Ammon's horn (tissue), 1 donor: Measurements from ENCODE around the gene LDAH.
"Not testable (repeated sequence)": the region's sequence is repeated elsewhere in the genome, so short reads cannot be mapped to it uniquely, and the experiment has no call there.

ENCODE experiments used
- DNase-seq: peaks from one replicate; pipeline ENCODE4 v3.0.0-alpha.2; 2016; ENCODE audit warnings: low spot score

Gene LDAH

GRCh38 chr2:20822535-20823490, at the start of gene LDAH:
Gene LDAH (minus strand): TSS chr2:20823101. CDS start chr2:20801463, 21,638 bp downstream.
- peak; percentile 83 for DNase-seq

GRCh38 chr2:20868377-20868776, 45.5 kb upstream of the LDAH start:
- no peak for DNase-seq

GRCh38 chr2:20862850-20863249, 39.9 kb upstream of the LDAH start:
- no peak for DNase-seq

GRCh38 chr2:20855456-20855855, 32.6 kb upstream of the LDAH start:
- DNase-seq, result no peak

- DNase-seq, result no peak
Observed at GRCh38 chr2:20852670-20853069, 29.8 kb upstream of the LDAH start.

GRCh38 chr2:20852139-20852538, 29.2 kb upstream of the LDAH start:
- DNase-seq, result no peak

- DNase-seq, result no peak
Observed at GRCh38 chr2:20844246-20844645, 21.3 kb upstream of the LDAH start.

- DNase-seq, result no peak
Observed at GRCh38 chr2:20839052-20839451, 16.2 kb upstream of the LDAH start.

GRCh38 chr2:20838016-20838415, 15.1 kb upstream of the LDAH start:
- peak; percentile 20 for DNase-seq

GRCh38 chr2:20836521-20836920, 13.6 kb upstream of the LDAH start:
- DNase-seq, result peak; percentile 15

GRCh38 chr2:20834331-20834730, 11.4 kb upstream of the LDAH start:
- DNase-seq, result no peak

- DNase-seq, result no peak
Observed at GRCh38 chr2:20832606-20833005, 9.7 kb upstream of the LDAH start.

GRCh38 chr2:20829861-20830260, 7.0 kb upstream of the LDAH start:
- DNase-seq, result no peak

- no peak for DNase-seq
Observed at GRCh38 chr2:20823917-20824316, 1.0 kb upstream of the LDAH start.

- DNase-seq, result no peak
Observed at GRCh38 chr2:20818820-20819219, 4.1 kb downstream of the LDAH start.

- DNase-seq, result no peak
Observed at GRCh38 chr2:20815216-20815615, 7.7 kb downstream of the LDAH start.

GRCh38 chr2:20812779-20813178, 10.1 kb downstream of the LDAH start:
- DNase-seq, result no peak

GRCh38 chr2:20806286-20806685, 16.6 kb downstream of the LDAH start:
- no peak for DNase-seq

GRCh38 chr2:20803974-20804373, 18.9 kb downstream of the LDAH start:
- no peak for DNase-seq

- DNase-seq, result no peak
Observed at GRCh38 chr2:20803226-20803682, 19.6 kb downstream of the LDAH start.

GRCh38 chr2:20797096-20797495, 25.8 kb downstream of the LDAH start:
- DNase-seq, result no peak

- DNase-seq, result no peak
Observed at GRCh38 chr2:20796374-20796791, 26.5 kb downstream of the LDAH start.

- DNase-seq, result not testable (repeated sequence)
Observed at GRCh38 chr2:20793944-20794343, 29.0 kb downstream of the LDAH start.
